ENCODE measurements around the gene PSMD6. TPM values are rescaled to one million over a fixed set of nuclear protein-coding genes. Genes with fewer than 3 reads are reported as not detected.

The PSMD6 gene
- total and polyA plus RNA-seq, 2 donors from 2014 or later = 62.7 to 78.0 TPM

DNA sequence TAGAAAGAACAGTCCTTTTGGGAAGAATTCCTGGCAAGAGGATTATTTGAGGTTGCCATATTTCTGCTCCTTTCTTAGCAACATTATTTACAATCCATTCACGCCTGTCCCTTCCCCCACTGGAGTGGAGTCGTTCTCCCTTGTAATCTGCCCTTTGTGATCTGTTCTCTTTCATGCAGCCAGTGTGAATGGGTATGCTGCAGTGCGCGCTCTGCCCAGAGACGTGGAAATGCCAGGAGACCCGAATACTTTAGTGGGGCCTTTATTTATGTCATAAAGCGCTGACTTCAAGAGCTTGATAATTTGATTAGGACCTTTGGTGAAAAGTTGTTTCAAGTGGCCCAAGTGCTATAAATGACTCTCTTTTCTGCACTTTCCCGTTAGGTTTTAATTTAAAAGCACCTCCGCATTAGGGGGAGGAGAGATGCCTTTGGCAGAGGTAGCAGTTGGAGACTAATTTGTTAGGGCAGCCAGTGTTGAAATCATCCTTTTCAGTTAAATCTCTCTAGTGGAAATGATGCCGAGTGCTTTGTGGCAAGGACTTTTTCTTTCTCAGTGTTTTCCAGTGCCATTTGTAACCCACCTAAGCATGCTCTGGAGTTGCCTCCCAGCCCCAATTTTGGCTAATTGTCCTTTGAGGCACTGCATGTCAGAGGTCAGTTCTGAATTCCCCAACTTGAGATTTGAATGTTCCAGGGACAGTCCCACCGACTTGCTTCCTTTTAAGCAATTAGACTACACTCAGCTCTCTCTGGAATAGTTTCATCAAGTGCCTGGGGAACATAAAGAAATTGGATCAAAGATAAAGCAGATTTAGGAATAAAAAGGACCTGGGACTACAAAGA is 52.4 kb downstream of the PSMD6 start:
- TF ChIP-seq CTCF (IDR thresholded peaks at IDR 0.05; ENCODE audit: borderline replicate concordance, extremely low read depth, insufficient read depth) = no peak
- FAIRE-seq (no peak), DNase-seq (no peak)
- Histone ChIP-seq H3K4me3 (ENCODE audit: low read length in 3 of 3) (peak overlapping the region in 1 of 3 donors; percentile 11), H3K9me3 (ENCODE audit: control insufficient read depth in 2 of 3, insufficient read depth in 1 of 3, low read length in 3 of 3) (no peaks in the 10 kb centered on the region), H3K36me3 (ENCODE audit: control insufficient read depth in 2 of 3, insufficient read depth in 3 of 3, low read length in 3 of 3) (no peaks in the 10 kb centered on the region), H3K27me3 (ENCODE audit: control insufficient read depth, insufficient read depth, low read length) (no peaks in the 10 kb centered on the region), H3K9ac (ENCODE audit: low read length in 3 of 3) (no peak overlapping the region), H3K4me1 (ENCODE audit: control insufficient read depth in 2 of 3, insufficient read depth in 2 of 3, low read depth in 1 of 3, low read length in 3 of 3) (peaks cover 9 to 43% (median 31%) of the 10 kb centered on the region in 3 donors), H3K27ac (ENCODE audit: low read depth in 2 of 2, low read length in 2 of 2) (peak overlapping the region; percentile 14 to 36)
- intact Hi-C loops (cut with DNase I) = no loop called here

GRCh38 chr3:63969876-63970275 is 53.4 kb downstream of the PSMD6 start:
- Histone ChIP-seq H3K27ac (ENCODE audit: low read depth in 2 of 2, low read length in 2 of 2) (no peak overlapping the region), H3K4me1 (ENCODE audit: control insufficient read depth in 2 of 3, insufficient read depth in 2 of 3, low read depth in 1 of 3, low read length in 3 of 3) (peaks cover 9 to 40% (median 28%) of the 10 kb centered on the region in 3 donors), H3K36me3 (ENCODE audit: control insufficient read depth in 2 of 3, insufficient read depth in 3 of 3, low read length in 3 of 3) (no peaks in the 10 kb centered on the region), H3K27me3 (ENCODE audit: control insufficient read depth, insufficient read depth, low read length) (no peaks in the 10 kb centered on the region), H3K9ac (ENCODE audit: low read length in 3 of 3) (no peak overlapping the region), H3K4me3 (ENCODE audit: low read length in 3 of 3) (peak overlapping the region in 1 of 3 donors; percentile 57), H3K9me3 (ENCODE audit: control insufficient read depth in 2 of 3, insufficient read depth in 1 of 3, low read length in 3 of 3) (no peaks in the 10 kb centered on the region)
- no peak for DNase-seq
- no peak for TF ChIP-seq CTCF (IDR thresholded peaks at IDR 0.05; ENCODE audit: borderline replicate concordance, extremely low read depth, insufficient read depth)
- intact Hi-C loops (cut with DNase I) = no loop called here
- no peak for FAIRE-seq

DNA sequence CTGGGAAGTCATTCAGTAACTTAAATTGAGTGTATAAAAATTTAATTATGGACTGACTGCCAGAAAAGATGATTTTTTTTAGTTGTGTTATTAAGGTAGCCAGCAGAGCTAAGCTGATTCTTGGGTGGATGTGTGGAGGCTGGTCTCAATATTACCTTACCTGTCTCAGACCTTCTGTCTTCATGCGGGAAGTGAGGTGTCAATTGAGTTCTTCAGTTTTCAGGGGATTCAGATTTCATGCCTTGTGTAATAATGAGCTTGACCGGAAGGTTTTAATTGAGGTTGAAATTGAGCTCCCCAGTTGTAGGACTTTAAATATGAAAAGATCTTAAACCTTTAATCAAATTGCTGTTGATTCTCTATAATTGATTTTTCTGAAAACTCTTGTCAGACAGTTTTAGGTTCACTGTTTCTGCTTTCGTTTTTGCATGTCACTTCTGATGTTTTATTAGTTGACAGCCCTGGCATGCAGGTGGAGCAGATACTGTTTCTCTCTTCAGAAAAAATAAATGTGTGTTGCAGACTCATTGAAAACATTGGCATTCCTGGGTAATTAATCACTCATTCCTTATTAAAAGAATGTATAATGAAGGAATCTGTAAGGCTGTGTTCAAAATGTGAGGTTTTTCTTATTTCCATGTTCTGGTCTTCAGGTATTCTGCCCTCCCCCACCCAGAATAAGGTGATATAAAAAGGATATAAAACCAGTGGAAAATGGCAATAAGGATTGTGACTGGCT is 54.5 kb downstream of the PSMD6 start:
- peak overlapping the region; percentile 22 to 57 (median 37) for H3K4me3 ChIP-seq (ENCODE audit: low read length in 3 of 3)
- no peaks in the 10 kb centered on the region for H3K36me3 ChIP-seq (ENCODE audit: control insufficient read depth in 2 of 3, insufficient read depth in 3 of 3, low read length in 3 of 3)
- H3K9me3 ChIP-seq (ENCODE audit: control insufficient read depth in 2 of 3, insufficient read depth in 1 of 3, low read length in 3 of 3) = no peaks in the 10 kb centered on the region
- H3K27me3 ChIP-seq (ENCODE audit: control insufficient read depth, insufficient read depth, low read length) = no peaks in the 10 kb centered on the region
- peaks cover 9 to 40% (median 28%) of the 10 kb centered on the region in 3 donors for H3K4me1 ChIP-seq (ENCODE audit: control insufficient read depth in 2 of 3, insufficient read depth in 2 of 3, low read depth in 1 of 3, low read length in 3 of 3)
- no peak for TF ChIP-seq CTCF (IDR thresholded peaks at IDR 0.05; ENCODE audit: borderline replicate concordance, extremely low read depth, insufficient read depth)
- peak overlapping the region; percentile 75 to 77 for H3K27ac ChIP-seq (ENCODE audit: low read depth in 2 of 2, low read length in 2 of 2)
- peak overlapping the region in 1 of 3 donors; percentile 47 for H3K9ac ChIP-seq (ENCODE audit: low read length in 3 of 3)
- no peak for FAIRE-seq
- peak in 1 of 5 donors; percentile 20 for DNase-seq
- intact Hi-C loops (cut with DNase I) = no loop called here
